Gastrocnemius medialis (tissue), 4 donors: ENCODE data around the gene OR2C3. TPM values are rescaled to one million over a fixed set of nuclear protein-coding genes. Genes with fewer than 3 reads are reported as not detected.

Experiments used
- ATAC-seq, 2 donors: fragments of 150-250 bp; one replicate each; pipeline ENCODE4 v1.9.1; 2016
- DNase-seq, 2 donors: peaks; one replicate each; pipeline ENCODE4 v3.0.0-alpha.2; 2019
- H3K27ac ChIP-seq, 4 donors: fragments of 200-600 bp; sonication (generic); 1 replicate in 1 of 4; 2 replicates in 3 of 4; pipeline ENCODE4 v1.5.1; 2016 to 2018; ENCODE audit warnings: mild to moderate bottlenecking in 2 of 4, moderate library complexity in 1 of 4
- H3K27me3 ChIP-seq, 3 donors: fragments of 200-600 bp; sonication (generic) in 2 of 3; 1 replicate in 1 of 3; 2 replicates in 2 of 3; pipeline versions ENCODE4 v1.5.1 to v1.6.0; 2016 to 2019; ENCODE audit warnings: mild to moderate bottlenecking in 1 of 3, moderate library complexity in 1 of 3
- H3K36me3 ChIP-seq, 2 donors: fragments of 200-600 bp; sonication (generic) in 1 of 2; one replicate each; pipeline ENCODE4 v1.5.1; 2017 to 2018
- H3K4me1 ChIP-seq, 2 donors: fragments of 200-600 bp; sonication (generic) in 1 of 2; one replicate each; pipeline ENCODE4 v1.5.1; 2016 to 2017; ENCODE audit warnings: mild to moderate bottlenecking in 2 of 2
- H3K4me3 ChIP-seq, 4 donors: fragments of 200-600 bp; sonication (generic) in 3 of 4; 1 replicate in 1 of 4; 2 replicates in 3 of 4; pipeline ENCODE4 v1.5.1; 2016 to 2019; ENCODE audit warnings: mild to moderate bottlenecking in 2 of 4
- H3K9me3 ChIP-seq, 3 donors: fragments of 200-600 bp; sonication (generic) in 2 of 3; 1 replicate in 1 of 3; 2 replicates in 2 of 3; pipeline ENCODE4 v1.5.1; 2016 to 2019
- POLR2A ChIP-seq, 2 donors: fragments of 450-650 bp; IDR thresholded peaks; one replicate each; pipeline ENCODE4 v1.6.1; 2017; ENCODE audit warnings: antibody characterized with exemption in 2 of 2, mild to moderate bottlenecking in 2 of 2, moderate library complexity in 2 of 2
- in situ Hi-C, 4 donors: fragments of 200-750 bp; cut with MboI; loops; one replicate each; pipeline versions ENCODE4 v1.15.0 to v1.8.0; 2017; ENCODE audit warnings: low sequenced_read_pairs in 4 of 4
- intact Hi-C: fragments of 100-400 bp; cut with DNase I; formaldehyde crosslinking; loops from one replicate; pipeline ENCODE4 v1.15.1; 2023; ENCODE audit warnings: low total_unique reads
- total RNA-seq, 4 donors: library from RNA; depleted of rRNA; stranded (reverse); fragments of >200 nt; gene quantifications; one replicate each; pipeline versions ENCODE4 v1.1.0 to v1.2.3, GENCODE V29; 2016
- TF ChIP-seq, protein P1 (sequence below), 5 experiments: fragments of 450-650 bp in 3 of 5; fragments of 200-600 bp in 2 of 5; sonication (generic) in 2 of 5; IDR thresholded peaks in 4 of 5; conservative IDR thresholded peaks in 1 of 5; 1 replicate in 4 of 5; 2 replicates in 1 of 5; pipeline ENCODE4 v1.5.1; 2016 to 2019; ENCODE audit warnings: antibody characterized with exemption in 5 of 5, mild to moderate bottlenecking in 3 of 5, moderate library complexity in 3 of 5

Gene OR2C3
- total RNA-seq, 4 donors from 2014 or later = not detected

GRCh38 chr1:247538561-247538960, 2.3 kb upstream of the OR2C3 start:
- intact Hi-C loops = no loop called here
- TF ChIP-seq POLR2A (IDR thresholded peaks at IDR 0.05) = no peak
- TF ChIP-seq, protein P1, sequence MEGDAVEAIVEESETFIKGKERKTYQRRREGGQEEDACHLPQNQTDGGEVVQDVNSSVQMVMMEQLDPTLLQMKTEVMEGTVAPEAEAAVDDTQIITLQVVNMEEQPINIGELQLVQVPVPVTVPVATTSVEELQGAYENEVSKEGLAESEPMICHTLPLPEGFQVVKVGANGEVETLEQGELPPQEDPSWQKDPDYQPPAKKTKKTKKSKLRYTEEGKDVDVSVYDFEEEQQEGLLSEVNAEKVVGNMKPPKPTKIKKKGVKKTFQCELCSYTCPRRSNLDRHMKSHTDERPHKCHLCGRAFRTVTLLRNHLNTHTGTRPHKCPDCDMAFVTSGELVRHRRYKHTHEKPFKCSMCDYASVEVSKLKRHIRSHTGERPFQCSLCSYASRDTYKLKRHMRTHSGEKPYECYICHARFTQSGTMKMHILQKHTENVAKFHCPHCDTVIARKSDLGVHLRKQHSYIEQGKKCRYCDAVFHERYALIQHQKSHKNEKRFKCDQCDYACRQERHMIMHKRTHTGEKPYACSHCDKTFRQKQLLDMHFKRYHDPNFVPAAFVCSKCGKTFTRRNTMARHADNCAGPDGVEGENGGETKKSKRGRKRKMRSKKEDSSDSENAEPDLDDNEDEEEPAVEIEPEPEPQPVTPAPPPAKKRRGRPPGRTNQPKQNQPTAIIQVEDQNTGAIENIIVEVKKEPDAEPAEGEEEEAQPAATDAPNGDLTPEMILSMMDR (IDR thresholded peaks at IDR 0.05 in 4 of 5, conservative IDR thresholded peaks at IDR 0.05 in 1 of 5) = no peak
- no peaks in the 10 kb centered on the region for H3K36me3 ChIP-seq
- DNase-seq (no peak), ATAC-seq (no peak)
- no peak overlapping the region for H3K4me3 ChIP-seq
- no peaks in the 10 kb centered on the region for H3K9me3 ChIP-seq
- H3K27me3 ChIP-seq = no peaks in the 10 kb centered on the region
- H3K4me1 ChIP-seq = no peaks in the 10 kb centered on the region
- in situ Hi-C loops = no loop called here
- no peak overlapping the region for H3K27ac ChIP-seq

- ATAC-seq (no peak), DNase-seq (no peak)
- no peak for TF ChIP-seq POLR2A (IDR thresholded peaks at IDR 0.05)
- TF ChIP-seq, protein P1 (IDR thresholded peaks at IDR 0.05 in 4 of 5, conservative IDR thresholded peaks at IDR 0.05 in 1 of 5) = no peak
- H3K4me3 ChIP-seq = no peak overlapping the region
- no peaks in the 10 kb centered on the region for H3K36me3 ChIP-seq
- in situ Hi-C loops = no loop called here
- H3K27ac ChIP-seq = no peak overlapping the region
- H3K27me3 ChIP-seq = no peaks in the 10 kb centered on the region
- no peaks in the 10 kb centered on the region for H3K4me1 ChIP-seq
- intact Hi-C loops = no loop called here
- H3K9me3 ChIP-seq = no peaks in the 10 kb centered on the region
Observed at GRCh38 chr1:247535402-247535801, 838 bp downstream of the OR2C3 start.

- no peaks in the 10 kb centered on the region for H3K36me3 ChIP-seq
- no peak overlapping the region for H3K27ac ChIP-seq
- intact Hi-C loops (no loop called here), in situ Hi-C loops (no loop called here)
- H3K9me3 ChIP-seq = no peaks in the 10 kb centered on the region
- no peak overlapping the region for H3K4me3 ChIP-seq
- no peaks in the 10 kb centered on the region for H3K27me3 ChIP-seq
- TF ChIP-seq, protein P1 (IDR thresholded peaks at IDR 0.05 in 4 of 5, conservative IDR thresholded peaks at IDR 0.05 in 1 of 5) = no peak
- no peak for TF ChIP-seq POLR2A (IDR thresholded peaks at IDR 0.05)
- H3K4me1 ChIP-seq = no peaks in the 10 kb centered on the region
- ATAC-seq (no peak), DNase-seq (no peak)
Observed at GRCh38 chr1:247531937-247532336, 4.3 kb downstream of the OR2C3 start.

GRCh38 chr1:247530785-247531184, 5.5 kb downstream of the OR2C3 start:
- Histone ChIP-seq H3K27ac (no peak overlapping the region), H3K27me3 (no peaks in the 10 kb centered on the region), H3K9me3 (no peaks in the 10 kb centered on the region), H3K4me1 (no peaks in the 10 kb centered on the region), H3K36me3 (no peaks in the 10 kb centered on the region), H3K4me3 (no peak overlapping the region)
- TF ChIP-seq, protein P1 (IDR thresholded peaks at IDR 0.05 in 4 of 5, conservative IDR thresholded peaks at IDR 0.05 in 1 of 5) = no peak
- TF ChIP-seq POLR2A (IDR thresholded peaks at IDR 0.05) = no peak
- DNase-seq (no peak), ATAC-seq (no peak)
- in situ Hi-C loops (no loop called here), intact Hi-C loops (no loop called here)

DNA sequence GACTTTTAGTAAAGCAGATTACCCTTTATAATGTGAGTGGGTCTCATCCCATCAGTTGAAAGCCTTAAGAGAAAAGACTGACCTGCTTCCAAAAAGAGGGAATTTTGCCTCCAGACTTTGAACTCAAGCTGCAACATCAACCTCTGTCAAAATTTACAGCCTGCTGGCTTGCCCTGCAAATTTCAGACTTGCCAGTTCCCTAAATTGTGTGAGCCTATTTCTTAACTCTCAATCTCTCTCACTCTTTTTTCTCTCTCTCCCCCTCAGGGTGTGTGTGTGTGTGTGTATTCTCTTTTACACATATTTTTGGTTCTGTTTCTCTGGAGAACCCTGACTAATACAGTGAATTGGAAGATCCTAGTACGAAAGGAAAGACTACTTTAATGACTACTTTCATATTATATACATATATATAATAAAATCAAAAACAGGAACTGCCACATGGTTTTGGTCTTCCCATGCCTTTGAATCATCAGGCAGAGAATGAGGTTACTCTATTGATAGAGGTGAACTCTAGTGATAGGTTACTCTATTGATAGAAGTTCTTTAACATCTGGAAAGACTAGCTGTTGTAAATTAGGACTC, 6.4 kb downstream of the OR2C3 start:
- intact Hi-C loops = no loop called here
- no peak for ATAC-seq
- H3K4me1 ChIP-seq = no peaks in the 10 kb centered on the region
- TF ChIP-seq POLR2A (IDR thresholded peaks at IDR 0.05) = no peak
- TF ChIP-seq, protein P1 (IDR thresholded peaks at IDR 0.05 in 4 of 5, conservative IDR thresholded peaks at IDR 0.05 in 1 of 5) = no peak
- no peak overlapping the region for H3K27ac ChIP-seq
- DNase-seq = no peak
- no peak overlapping the region for H3K4me3 ChIP-seq
- H3K27me3 ChIP-seq = no peaks in the 10 kb centered on the region
- H3K9me3 ChIP-seq = no peaks in the 10 kb centered on the region
- in situ Hi-C loops = no loop called here
- no peaks in the 10 kb centered on the region for H3K36me3 ChIP-seq
